Measurements from ENCODE around the gene PCSK2. TPM values are rescaled to one million over a fixed set of nuclear protein-coding genes. Genes with fewer than 3 reads are reported as not detected.

The PCSK2 gene
- total RNA-seq, 1 experiment from 2014 or later, result not detected

DNA sequence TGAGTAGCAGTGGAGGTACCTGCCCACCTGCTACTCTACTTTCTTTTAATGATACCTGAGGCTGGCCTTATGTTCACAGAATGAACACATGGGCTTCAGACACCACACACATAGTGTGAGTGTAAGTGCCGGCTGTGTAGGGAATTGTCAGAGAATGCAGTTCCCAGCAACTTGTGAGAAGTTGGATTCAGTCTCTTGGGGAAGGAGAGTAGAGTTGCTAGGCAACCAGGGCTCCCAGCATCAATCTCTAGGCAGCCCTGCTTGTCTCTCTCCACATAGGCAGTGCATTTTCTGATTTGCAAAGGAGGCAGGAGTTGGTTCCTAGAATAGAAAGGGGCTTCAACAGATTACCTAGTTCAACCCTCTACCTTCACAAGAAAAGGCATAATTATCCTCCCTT, 230.2 kb downstream of the PCSK2 start:
- BruUV-seq (replicated peaks), result no TSS peak
- CTCF ChIA-PET, result no interaction called here
- H3K27me3 Mint-ChIP-seq (ENCODE audit: unreplicated experiment), result no peaks in the 10 kb centered on the region
- no peaks in the 10 kb centered on the region for H3K4me1 Mint-ChIP-seq (ENCODE audit: low read depth, unreplicated experiment)
- H3K4me3 Mint-ChIP-seq (ENCODE audit: low read depth, unreplicated experiment), result no peak overlapping the region
- DNase-seq, result no peak
- no peaks in the 10 kb centered on the region for H3K36me3 Mint-ChIP-seq (ENCODE audit: insufficient read depth, unreplicated experiment)
- no peak for TF ChIP-seq CTCF (IDR thresholded peaks at IDR 0.05; ENCODE audit: unreplicated experiment)
- intact Hi-C loops (cut with micrococcal nuclease; ENCODE audit: unreplicated experiment), result no loop called here
- no peak overlapping the region for H3K27ac Mint-ChIP-seq (ENCODE audit: unreplicated experiment)
- no peaks in the 10 kb centered on the region for H3K9me3 Mint-ChIP-seq (ENCODE audit: low read depth, unreplicated experiment)

DNA sequence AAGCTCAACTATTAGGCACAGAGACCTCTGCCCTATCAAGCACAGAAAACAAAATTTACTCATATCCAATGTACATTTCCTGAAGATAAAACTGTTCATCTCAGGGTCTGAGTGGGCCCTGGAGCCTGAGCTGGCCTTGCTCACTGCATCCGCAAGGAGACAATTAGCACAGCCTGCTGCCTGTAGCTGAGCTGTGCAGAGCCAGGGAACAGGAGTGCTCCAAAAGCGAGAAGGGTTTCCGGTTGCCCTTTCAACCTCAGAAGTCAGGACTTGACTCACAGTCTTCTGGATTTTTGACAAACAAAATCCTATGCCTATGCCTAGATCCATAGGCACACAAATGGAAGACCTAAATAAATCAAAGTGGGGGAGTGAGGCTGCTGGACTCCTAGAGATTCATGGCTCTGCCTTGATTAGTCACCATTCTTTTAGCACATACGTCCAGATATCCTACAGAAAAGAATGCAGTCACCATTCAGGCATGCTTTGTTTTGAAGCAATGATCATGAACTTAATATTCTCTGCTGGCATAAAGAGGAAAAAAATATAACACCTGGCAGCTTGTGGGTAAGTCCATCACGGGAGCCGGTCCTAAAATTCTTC, 230.8 kb downstream of the PCSK2 start:
- no TSS peak for BruUV-seq (replicated peaks)
- TF ChIP-seq CTCF (IDR thresholded peaks at IDR 0.05; ENCODE audit: unreplicated experiment), result no peak
- Mint-ChIP-seq H3K27me3 (ENCODE audit: unreplicated experiment) (peaks cover 1% of the 10 kb centered on the region), H3K4me3 (ENCODE audit: low read depth, unreplicated experiment) (no peak overlapping the region), H3K4me1 (ENCODE audit: low read depth, unreplicated experiment) (no peaks in the 10 kb centered on the region), H3K36me3 (ENCODE audit: insufficient read depth, unreplicated experiment) (no peaks in the 10 kb centered on the region), H3K9me3 (ENCODE audit: low read depth, unreplicated experiment) (no peaks in the 10 kb centered on the region), H3K27ac (ENCODE audit: unreplicated experiment) (no peak overlapping the region)
- CTCF ChIA-PET, result no interaction called here
- intact Hi-C loops (cut with micrococcal nuclease; ENCODE audit: unreplicated experiment), result no loop called here
- DNase-seq, result no peak

DNA sequence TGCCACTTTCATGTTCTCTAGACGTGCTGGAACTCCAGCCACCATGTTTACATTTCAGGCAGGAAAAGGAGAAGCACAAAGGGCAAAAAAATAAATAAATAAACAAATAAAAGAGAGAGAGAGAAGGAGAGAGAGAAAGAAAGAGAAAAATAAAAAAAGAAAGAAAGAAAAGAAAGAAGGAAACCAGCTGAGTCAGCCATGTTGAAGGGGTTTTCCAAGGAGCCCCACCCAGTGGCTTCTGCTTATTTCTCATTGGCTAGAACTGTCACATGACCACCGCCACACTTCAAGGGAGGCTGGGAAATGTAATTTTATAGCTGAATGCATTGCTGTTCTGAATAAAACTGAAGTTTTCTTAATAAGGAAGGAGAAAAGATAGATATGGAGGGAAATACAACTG, 233.3 kb downstream of the PCSK2 start:
- intact Hi-C loops (cut with micrococcal nuclease; ENCODE audit: unreplicated experiment), result no loop called here
- Mint-ChIP-seq H3K9me3 (ENCODE audit: low read depth, unreplicated experiment) (no peaks in the 10 kb centered on the region), H3K27ac (ENCODE audit: unreplicated experiment) (no peak overlapping the region), H3K27me3 (ENCODE audit: unreplicated experiment) (peaks cover 13% of the 10 kb centered on the region), H3K36me3 (ENCODE audit: insufficient read depth, unreplicated experiment) (no peaks in the 10 kb centered on the region), H3K4me3 (ENCODE audit: low read depth, unreplicated experiment) (no peak overlapping the region), H3K4me1 (ENCODE audit: low read depth, unreplicated experiment) (no peaks in the 10 kb centered on the region)
- no peak for TF ChIP-seq CTCF (IDR thresholded peaks at IDR 0.05; ENCODE audit: unreplicated experiment)
- BruUV-seq (replicated peaks), result no TSS peak
- CTCF ChIA-PET, result no interaction called here
- DNase-seq, result no peak

- H3K27ac Mint-ChIP-seq (ENCODE audit: unreplicated experiment), result no peak overlapping the region
- CTCF ChIA-PET, result no interaction called here
- H3K9me3 Mint-ChIP-seq (ENCODE audit: low read depth, unreplicated experiment), result no peaks in the 10 kb centered on the region
- TF ChIP-seq CTCF (IDR thresholded peaks at IDR 0.05; ENCODE audit: unreplicated experiment), result no peak
- DNase-seq, result no peak
- BruUV-seq (replicated peaks), result no TSS peak
- no peaks in the 10 kb centered on the region for H3K36me3 Mint-ChIP-seq (ENCODE audit: insufficient read depth, unreplicated experiment)
- no peak overlapping the region for H3K4me3 Mint-ChIP-seq (ENCODE audit: low read depth, unreplicated experiment)
- no peaks in the 10 kb centered on the region for H3K4me1 Mint-ChIP-seq (ENCODE audit: low read depth, unreplicated experiment)
- intact Hi-C loops (cut with micrococcal nuclease; ENCODE audit: unreplicated experiment), result no loop called here
- H3K27me3 Mint-ChIP-seq (ENCODE audit: unreplicated experiment), result peaks cover 13% of the 10 kb centered on the region
These were observed 235.1 kb downstream of the PCSK2 start for GRCh38 chr20:17461941-17462340.
